ENCODE results near the gene DAGLB.

DNA sequence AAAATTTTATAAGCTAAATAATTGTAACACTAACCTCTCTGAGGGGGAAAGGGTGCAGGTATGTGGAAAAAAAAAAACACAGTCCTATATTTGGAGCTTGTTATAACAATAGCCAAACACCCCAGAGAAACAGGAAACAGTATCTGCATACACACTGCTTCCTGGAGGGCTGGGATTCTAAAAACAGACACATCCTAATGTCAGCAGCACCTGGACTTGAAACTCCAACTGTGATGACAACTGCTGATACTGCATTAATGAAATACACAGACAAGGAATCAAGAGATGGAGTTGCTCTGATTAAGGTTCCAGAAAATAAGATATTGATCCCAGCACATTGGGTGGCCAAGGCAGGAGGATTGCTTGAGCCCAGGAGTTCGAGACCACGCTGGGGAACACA, 9.3 kb downstream of the DAGLB start:
- TF ChIP-seq, protein P1, sequence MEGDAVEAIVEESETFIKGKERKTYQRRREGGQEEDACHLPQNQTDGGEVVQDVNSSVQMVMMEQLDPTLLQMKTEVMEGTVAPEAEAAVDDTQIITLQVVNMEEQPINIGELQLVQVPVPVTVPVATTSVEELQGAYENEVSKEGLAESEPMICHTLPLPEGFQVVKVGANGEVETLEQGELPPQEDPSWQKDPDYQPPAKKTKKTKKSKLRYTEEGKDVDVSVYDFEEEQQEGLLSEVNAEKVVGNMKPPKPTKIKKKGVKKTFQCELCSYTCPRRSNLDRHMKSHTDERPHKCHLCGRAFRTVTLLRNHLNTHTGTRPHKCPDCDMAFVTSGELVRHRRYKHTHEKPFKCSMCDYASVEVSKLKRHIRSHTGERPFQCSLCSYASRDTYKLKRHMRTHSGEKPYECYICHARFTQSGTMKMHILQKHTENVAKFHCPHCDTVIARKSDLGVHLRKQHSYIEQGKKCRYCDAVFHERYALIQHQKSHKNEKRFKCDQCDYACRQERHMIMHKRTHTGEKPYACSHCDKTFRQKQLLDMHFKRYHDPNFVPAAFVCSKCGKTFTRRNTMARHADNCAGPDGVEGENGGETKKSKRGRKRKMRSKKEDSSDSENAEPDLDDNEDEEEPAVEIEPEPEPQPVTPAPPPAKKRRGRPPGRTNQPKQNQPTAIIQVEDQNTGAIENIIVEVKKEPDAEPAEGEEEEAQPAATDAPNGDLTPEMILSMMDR (conservative IDR thresholded peaks at IDR 0.05): no peak
- no peak for TF ChIP-seq ZFX (IDR thresholded peaks at IDR 0.05)
